Measurements from ENCODE around the gene LSG1.

The LSG1 gene

GRCh38 chr3:194671900-194672808 lies at the start of gene LSG1:
TSS of gene LSG1 (minus strand) at chr3:194672191. CDS start at chr3:194672162, 29 bp downstream.
- Mint-ChIP-seq H3K4me3 (peak within 1 kb of the TSS; percentile 97), H3K9me3 (no peaks in the 10 kb centered on the region), H3K4me1 (peaks cover 61% of the 10 kb centered on the region), H3K27ac (peak within 1 kb of the TSS; percentile 99), H3K36me3 (peaks cover 47% of the 10 kb centered on the region)
- ATAC-seq (peak; percentile 87), DNase-seq (ENCODE audit: low spot score in 2 of 2) (peak; percentile 69 to 91)

- Mint-ChIP-seq H3K27ac (no peak overlapping the region), H3K9me3 (no peaks in the 10 kb centered on the region), H3K4me1 (peaks cover 15% of the 10 kb centered on the region), H3K4me3 (no peak overlapping the region), H3K36me3 (no peaks in the 10 kb centered on the region)
- DNase-seq (ENCODE audit: low spot score in 2 of 2) (no peak), ATAC-seq (no peak)
Observed at GRCh38 chr3:194720048-194720447, 48.1 kb upstream of the LSG1 start.

- ATAC-seq (no peak), DNase-seq (ENCODE audit: low spot score in 2 of 2) (no peak)
- no peak overlapping the region for H3K4me3 Mint-ChIP-seq
- H3K27ac Mint-ChIP-seq = no peak overlapping the region
- peaks cover 21% of the 10 kb centered on the region for H3K4me1 Mint-ChIP-seq
- H3K36me3 Mint-ChIP-seq = no peaks in the 10 kb centered on the region
- no peaks in the 10 kb centered on the region for H3K9me3 Mint-ChIP-seq
Observed at GRCh38 chr3:194718079-194718478, 46.1 kb upstream of the LSG1 start.

GRCh38 chr3:194715022-194715800 lies 43.2 kb upstream of the LSG1 start:
- Mint-ChIP-seq H3K36me3 (no peaks in the 10 kb centered on the region), H3K4me1 (peaks cover 21% of the 10 kb centered on the region), H3K9me3 (no peaks in the 10 kb centered on the region), H3K4me3 (no peak overlapping the region), H3K27ac (peak overlapping the region; percentile 71)
- ATAC-seq = peak; percentile 97
- peak in 1 of 2 donors; percentile 51 for DNase-seq (ENCODE audit: low spot score in 2 of 2)

GRCh38 chr3:194714564-194714963 lies 42.6 kb upstream of the LSG1 start:
- no peaks in the 10 kb centered on the region for H3K9me3 Mint-ChIP-seq
- DNase-seq (ENCODE audit: low spot score in 2 of 2) = no peak
- peak overlapping the region; percentile 71 for H3K27ac Mint-ChIP-seq
- H3K4me1 Mint-ChIP-seq = peaks cover 21% of the 10 kb centered on the region
- ATAC-seq = no peak
- no peak overlapping the region for H3K4me3 Mint-ChIP-seq
- no peaks in the 10 kb centered on the region for H3K36me3 Mint-ChIP-seq

GRCh38 chr3:194714137-194714455 lies 42.1 kb upstream of the LSG1 start:
- ATAC-seq (no peak), DNase-seq (ENCODE audit: low spot score in 2 of 2) (no peak)
- H3K27ac Mint-ChIP-seq = no peak overlapping the region
- H3K4me3 Mint-ChIP-seq = no peak overlapping the region
- no peaks in the 10 kb centered on the region for H3K9me3 Mint-ChIP-seq
- peaks cover 21% of the 10 kb centered on the region for H3K4me1 Mint-ChIP-seq
- H3K36me3 Mint-ChIP-seq = no peaks in the 10 kb centered on the region

GRCh38 chr3:194713299-194714136 lies 41.5 kb upstream of the LSG1 start:
- Mint-ChIP-seq H3K27ac (no peak overlapping the region), H3K4me1 (peaks cover 21% of the 10 kb centered on the region)

GRCh38 chr3:194711913-194712312 lies 39.9 kb upstream of the LSG1 start:
- peaks cover 21% of the 10 kb centered on the region for H3K4me1 Mint-ChIP-seq
- no peaks in the 10 kb centered on the region for H3K36me3 Mint-ChIP-seq
- ATAC-seq = no peak
- no peak overlapping the region for H3K4me3 Mint-ChIP-seq
- DNase-seq (ENCODE audit: low spot score in 2 of 2) = no peak
- H3K27ac Mint-ChIP-seq = no peak overlapping the region
- H3K9me3 Mint-ChIP-seq = peaks cover 3% of the 10 kb centered on the region

More at GRCh38 chr3:194713299-194714136, 41.5 kb upstream of the LSG1 start:
- DNase-seq (ENCODE audit: low spot score in 2 of 2) (no peak), ATAC-seq (no peak)
- Mint-ChIP-seq H3K4me3 (no peak overlapping the region), H3K9me3 (no peaks in the 10 kb centered on the region), H3K36me3 (no peaks in the 10 kb centered on the region)

- no peak for ATAC-seq
- H3K4me1 Mint-ChIP-seq = peaks cover 19% of the 10 kb centered on the region
- H3K27ac Mint-ChIP-seq = no peak overlapping the region
- H3K9me3 Mint-ChIP-seq = peaks cover 3% of the 10 kb centered on the region
- H3K36me3 Mint-ChIP-seq = no peaks in the 10 kb centered on the region
- DNase-seq (ENCODE audit: low spot score in 2 of 2) = no peak
- no peak overlapping the region for H3K4me3 Mint-ChIP-seq
Observed at GRCh38 chr3:194711286-194711685, 39.3 kb upstream of the LSG1 start.

GRCh38 chr3:194707147-194707540 lies 35.2 kb upstream of the LSG1 start:
- H3K36me3 Mint-ChIP-seq = no peaks in the 10 kb centered on the region
- no peak overlapping the region for H3K27ac Mint-ChIP-seq
- H3K9me3 Mint-ChIP-seq = peaks cover 3% of the 10 kb centered on the region
- DNase-seq (ENCODE audit: low spot score in 2 of 2) (no peak), ATAC-seq (no peak)
- H3K4me3 Mint-ChIP-seq = no peak overlapping the region
- H3K4me1 Mint-ChIP-seq = no peaks in the 10 kb centered on the region

GRCh38 chr3:194705761-194706160 lies 33.8 kb upstream of the LSG1 start:
- no peak for DNase-seq (ENCODE audit: low spot score in 2 of 2)
- H3K27ac Mint-ChIP-seq = no peak overlapping the region
- H3K4me3 Mint-ChIP-seq = no peak overlapping the region
- no peaks in the 10 kb centered on the region for H3K4me1 Mint-ChIP-seq
- ATAC-seq = no peak
- no peaks in the 10 kb centered on the region for H3K36me3 Mint-ChIP-seq
- peaks cover 3% of the 10 kb centered on the region for H3K9me3 Mint-ChIP-seq

GRCh38 chr3:194705227-194705626 lies 33.2 kb upstream of the LSG1 start:
- no peak for DNase-seq (ENCODE audit: low spot score in 2 of 2)
- H3K4me3 Mint-ChIP-seq = no peak overlapping the region
- H3K36me3 Mint-ChIP-seq = no peaks in the 10 kb centered on the region
- no peak overlapping the region for H3K27ac Mint-ChIP-seq
- H3K9me3 Mint-ChIP-seq = peaks cover 3% of the 10 kb centered on the region
- no peak for ATAC-seq
- no peaks in the 10 kb centered on the region for H3K4me1 Mint-ChIP-seq

GRCh38 chr3:194702545-194702944 lies 30.6 kb upstream of the LSG1 start:
- Mint-ChIP-seq H3K36me3 (no peaks in the 10 kb centered on the region), H3K9me3 (no peaks in the 10 kb centered on the region), H3K4me3 (no peak overlapping the region), H3K27ac (no peak overlapping the region), H3K4me1 (no peaks in the 10 kb centered on the region)
- no peak for ATAC-seq
- DNase-seq (ENCODE audit: low spot score in 2 of 2) = no peak

GRCh38 chr3:194696702-194697101 lies 24.7 kb upstream of the LSG1 start:
- no peak overlapping the region for H3K27ac Mint-ChIP-seq
- H3K4me1 Mint-ChIP-seq = peaks cover 7% of the 10 kb centered on the region
- ATAC-seq (no peak), DNase-seq (ENCODE audit: low spot score in 2 of 2) (no peak)
- H3K36me3 Mint-ChIP-seq = no peaks in the 10 kb centered on the region
- H3K4me3 Mint-ChIP-seq = no peak overlapping the region
- H3K9me3 Mint-ChIP-seq = no peaks in the 10 kb centered on the region

Data from stimulated activated effector memory CD8-positive, alpha-beta T cell treated with anti-CD3 and anti-CD28 coated beads, Interleukin-12 subunit alpha, Interleukin-12 subunit beta, amount 100 ng/mL, for 72 hours (primary cell).